Ishikawa (cell line): ENCODE measurements around the gene ADGRB2.

Source experiments
- CEBPB ChIP-seq: IDR thresholded peaks from 2 replicates; pipeline ENCODE4 v1.6.1; 2012
- CREB1 ChIP-seq: IDR thresholded peaks from 2 replicates; pipeline ENCODE4 v1.6.1; 2012; ENCODE audit warnings: low read depth
- EGR1 ChIP-seq: IDR thresholded peaks from 2 replicates; pipeline ENCODE4 v1.6.1; 2012
- EP300 ChIP-seq: IDR thresholded peaks from 2 replicates; pipeline ENCODE4 v1.6.1; 2012; ENCODE audit warnings: borderline replicate concordance
- FOXM1 ChIP-seq: IDR thresholded peaks from 2 replicates; pipeline ENCODE4 v1.6.1; 2012; ENCODE audit warnings: low read depth, borderline replicate concordance
- MAX ChIP-seq: IDR thresholded peaks from 2 replicates; pipeline ENCODE4 v1.6.1; 2012
- NFIC ChIP-seq: IDR thresholded peaks from 2 replicates; pipeline ENCODE4 v1.6.1; 2012
- RAD21 ChIP-seq: IDR thresholded peaks from 2 replicates; pipeline ENCODE4 v1.6.1; 2012; ENCODE audit warnings: low read depth
- REST ChIP-seq: IDR thresholded peaks from 2 replicates; pipeline ENCODE4 v1.6.1; 2012; ENCODE audit warnings: low read depth, mild to moderate bottlenecking
- TAF1 ChIP-seq: IDR thresholded peaks from 2 replicates; pipeline ENCODE4 v1.6.1; 2012; ENCODE audit warnings: low read depth, mild to moderate bottlenecking
- TCF12 ChIP-seq: IDR thresholded peaks from 2 replicates; pipeline ENCODE4 v1.6.1; 2012; ENCODE audit warnings: low read depth
- TEAD4 ChIP-seq: IDR thresholded peaks from 2 replicates; pipeline ENCODE4 v1.6.1; 2012
- USF1 ChIP-seq: IDR thresholded peaks from 2 replicates; pipeline ENCODE4 v1.6.1; 2012
- YY1 ChIP-seq: IDR thresholded peaks from 2 replicates; pipeline ENCODE4 v1.6.1; 2012; ENCODE audit warnings: low read depth
- ZBTB7A ChIP-seq: IDR thresholded peaks from 2 replicates; pipeline ENCODE4 v1.6.1; 2012; ENCODE audit warnings: low read depth

The ADGRB2 gene

GRCh38 chr1:31700468-31701090 is 63.6 kb downstream of the ADGRB2 start:
- TF ChIP-seq EP300, result no peak
- TF ChIP-seq USF1, result no peak
- TF ChIP-seq FOXM1, result no peak
- no peak for TF ChIP-seq NFIC

DNA sequence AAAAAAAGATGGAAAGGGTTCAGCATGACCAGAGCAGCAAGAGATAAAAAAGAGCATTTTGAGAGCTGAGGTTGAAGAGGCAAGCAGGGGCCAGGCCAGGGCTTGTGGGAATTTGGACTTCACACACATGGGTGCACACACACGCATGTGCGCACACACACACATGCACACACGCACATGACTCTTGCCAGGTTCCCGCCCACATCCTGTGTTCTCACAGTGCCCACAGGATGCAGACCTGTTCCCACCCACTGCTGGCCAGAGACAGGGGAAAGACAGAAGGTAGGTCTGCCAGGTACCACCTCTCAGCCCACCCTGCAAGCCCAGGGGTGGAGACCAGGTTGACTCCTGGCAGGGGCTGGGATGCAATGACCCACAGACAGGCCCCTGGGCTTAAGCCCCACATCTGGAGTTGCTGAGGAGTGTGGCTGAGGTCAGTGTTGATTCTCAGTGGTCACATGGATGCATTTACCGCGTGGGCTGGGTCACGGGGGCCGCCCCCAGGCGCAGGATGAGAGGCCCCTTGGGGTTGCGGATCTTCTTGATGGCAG is 64.7 kb downstream of the ADGRB2 start:
- TF ChIP-seq TEAD4, result no peak
- no peak for TF ChIP-seq CEBPB
- TF ChIP-seq YY1, result no peak
- TF ChIP-seq RAD21, result no peak

- TF ChIP-seq USF1 (no peak), EGR1 (no peak), MAX (no peak), RAD21 (no peak), FOXM1 (no peak)
These were observed 66.7 kb downstream of the ADGRB2 start for GRCh38 chr1:31697369-31697984.

GRCh38 chr1:31696242-31696641 is 67.9 kb downstream of the ADGRB2 start:
- no peak for TF ChIP-seq YY1
- TF ChIP-seq TAF1, result no peak
- TF ChIP-seq EGR1, result no peak
- no peak for TF ChIP-seq MAX
- TF ChIP-seq NFIC, result no peak
- no peak for TF ChIP-seq EP300
- TF ChIP-seq TCF12, result no peak
- no peak for TF ChIP-seq REST
- no peak for TF ChIP-seq RAD21
- no peak for TF ChIP-seq CREB1
- TF ChIP-seq FOXM1, result no peak

- TF ChIP-seq TEAD4, result no peak
- TF ChIP-seq USF1, result no peak
- no peak for TF ChIP-seq NFIC
- TF ChIP-seq TCF12, result no peak
- TF ChIP-seq YY1, result no peak
- no peak for TF ChIP-seq EP300
- TF ChIP-seq FOXM1, result no peak
- TF ChIP-seq REST, result no peak
- TF ChIP-seq TAF1, result no peak
- no peak for TF ChIP-seq CEBPB
- no peak for TF ChIP-seq ZBTB7A
- TF ChIP-seq MAX, result no peak
- no peak for TF ChIP-seq EGR1
- TF ChIP-seq RAD21, result no peak
- no peak for TF ChIP-seq CREB1
These were observed 68.8 kb downstream of the ADGRB2 start for GRCh38 chr1:31695327-31695726.

- no peak for TF ChIP-seq MAX
- no peak for TF ChIP-seq CREB1
- no peak for TF ChIP-seq YY1
- no peak for TF ChIP-seq EGR1
- TF ChIP-seq RAD21, result no peak
- TF ChIP-seq NFIC, result no peak
- no peak for TF ChIP-seq FOXM1
- no peak for TF ChIP-seq TEAD4
These were observed 69.2 kb downstream of the ADGRB2 start for GRCh38 chr1:31694964-31695313.
